ENCODE results near the gene CACNB4. TPM values are rescaled to one million over a fixed set of nuclear protein-coding genes. Genes with fewer than 3 reads are reported as not detected.

CACNB4 gene
- total and polyA plus RNA-seq, 9 of the 15 experiments (the other 6 are each of a cell fraction or from before 2014, with no cell fraction given) = 0.01 to 0.20 (median 0.04) TPM; not detected in 1

GRCh38 chr2:151886241-151886640 lies 212.6 kb downstream of the CACNB4 start (continued):
- TF ChIP-seq NR2F6 (CRISPR knock-in tag; IDR thresholded peaks at IDR 0.05) (no peak), HMG20B (CRISPR knock-in tag; IDR thresholded peaks at IDR 0.05) (peak; percentile 24; the same call in 1 of the 2 replicates), C11orf30 (IDR thresholded peaks at IDR 0.05; ENCODE audit: low read depth) (no peak), ZNF277 (CRISPR knock-in tag; IDR thresholded peaks at IDR 0.05; ENCODE audit: borderline replicate concordance) (no peak), PYGO2 (tag; IDR thresholded peaks at IDR 0.05) (no peak), FOXA3 (CRISPR knock-in tag; conservative IDR thresholded peaks at IDR 0.05 in 1 of 2, IDR thresholded peaks at IDR 0.05 in 1 of 2) (peak; percentile 65 to 82; a peak in 3 of 4 replicates), CEBPG (CRISPR knock-in tag; IDR thresholded peaks at IDR 0.05) (no peak), CEBPG (tag; conservative IDR thresholded peaks at IDR 0.05 in 1 of 2, IDR thresholded peaks at IDR 0.05 in 1 of 2) (no peak; a peak in 1 of 4 replicates), ZFPM2 (CRISPR knock-in tag; IDR thresholded peaks at IDR 0.05) (no peak), ZNF589 (CRISPR knock-in tag; IDR thresholded peaks at IDR 0.05; ENCODE audit: low read depth) (no peak)

Data from K562 (cell line).